Measurements from ENCODE around the gene NAA20. TPM values are rescaled to one million over a fixed set of nuclear protein-coding genes. Genes with fewer than 3 reads are reported as not detected.

The NAA20 gene
- total and polyA plus RNA-seq, 2 of the 13 experiments (the other 11 are each of a cell fraction or from before 2014, with no cell fraction given): 81.9 to 82.8 TPM

- TF ChIP-seq BCL3 (CRISPR knock-in tag; IDR thresholded peaks at IDR 0.05) (peak; percentile 70; the same call in 1 of the 2 replicates), ZNF564 (CRISPR knock-in tag; IDR thresholded peaks at IDR 0.05) (no peak), HOXA3 (CRISPR knock-in tag; IDR thresholded peaks at IDR 0.05) (peak; percentile 63; the same call in 1 of the 2 replicates), U2AF1 (optimal IDR thresholded peaks at IDR 0.05; ENCODE audit: low read depth, low read length) (no peak), ZBTB26 (CRISPR knock-in tag; IDR thresholded peaks at IDR 0.05; ENCODE audit: borderline replicate concordance) (0 out of 2 replicates have a peak, but pooled peaks have one; percentile 26), JUN (CRISPR knock-in tag; IDR thresholded peaks at IDR 0.05) (no peak), IRF1 (CRISPR knock-in tag; IDR thresholded peaks at IDR 0.05; ENCODE audit: low read depth) (no peak), PBX2 (CRISPR knock-in tag; IDR thresholded peaks at IDR 0.05) (no peak), MAX (IDR thresholded peaks at IDR 0.05) (no peak), TCF12 (IDR thresholded peaks at IDR 0.05) (no peak), TCF12 (CRISPR knock-in tag; IDR thresholded peaks at IDR 0.05) (peak; percentile 61; the same call in 1 of the 2 replicates), FOSL1 (CRISPR knock-in tag; IDR thresholded peaks at IDR 0.05; ENCODE audit: borderline replicate concordance) (no peak), THAP8 (CRISPR knock-in tag; IDR thresholded peaks at IDR 0.05; ENCODE audit: borderline replicate concordance) (no peak), CTCF (CRISPR knock-in tag; IDR thresholded peaks at IDR 0.05) (no peak), ARHGAP35 (CRISPR knock-in tag; IDR thresholded peaks at IDR 0.05; ENCODE audit: borderline replicate concordance) (no peak), RXRB (CRISPR knock-in tag; IDR thresholded peaks at IDR 0.05; ENCODE audit: borderline replicate concordance) (0 out of 2 replicates have a peak, but pooled peaks have one; percentile 49), BORCS8-MEF2B (CRISPR knock-in tag; IDR thresholded peaks at IDR 0.05) (peak; percentile 46; the same call in 1 of the 2 replicates), ZNF326 (CRISPR knock-in tag; IDR thresholded peaks at IDR 0.05; ENCODE audit: borderline replicate concordance) (no peak), ETS1 (CRISPR knock-in tag; IDR thresholded peaks at IDR 0.05) (no peak), NR2F2 (IDR thresholded peaks at IDR 0.05; ENCODE audit: borderline replicate concordance, low read depth) (no peak)
These were observed 7.3 kb upstream of the NAA20 start (continued) for GRCh38 chr20:20009784-20010253.
